ENCODE results near the gene NDUFB11. TPM values are rescaled to one million over a fixed set of nuclear protein-coding genes. Genes with fewer than 3 reads are reported as not detected.

NDUFB11 gene
- polyA plus RNA-seq, 1 donor: 116 TPM

Other genes with a start within 250 kb of the NDUFB11 start
- gene JADE3, start 232.3 kb downstream of the NDUFB11 start, polyA plus RNA-seq (ENCODE audit: insufficient read length): 4.5 TPM
- 2.4 TPM for gene RGN, start 66.3 kb downstream of the NDUFB11 start, polyA plus RNA-seq (ENCODE audit: insufficient read length)
- gene RBM10, start 519 bp upstream of the NDUFB11 start, polyA plus RNA-seq (ENCODE audit: insufficient read length): 42.1 TPM
- 152 TPM for gene UBA1, start 49.1 kb upstream of the NDUFB11 start, polyA plus RNA-seq (ENCODE audit: insufficient read length)
- gene CDK16, start 74.0 kb upstream of the NDUFB11 start, polyA plus RNA-seq (ENCODE audit: insufficient read length): 122 TPM
- gene USP11, start 88.3 kb upstream of the NDUFB11 start, polyA plus RNA-seq (ENCODE audit: insufficient read length): 94.6 TPM
- gene ZNF157, start 225.9 kb upstream of the NDUFB11 start, polyA plus RNA-seq (ENCODE audit: insufficient read length): 0.39 TPM